ENCODE results near the gene IL36G. TPM values are rescaled to one million over a fixed set of nuclear protein-coding genes. Genes with fewer than 3 reads are reported as not detected.
"Not testable (repeated sequence)": the region's sequence is repeated elsewhere in the genome, so short reads cannot be mapped to it uniquely, and the experiment has no call there.

IL36G gene
- total RNA-seq (2014; rRNA removed; shearing (Covaris generic)), result 0.37 TPM in 1 of 2 replicates, not detected in the other

DNA sequence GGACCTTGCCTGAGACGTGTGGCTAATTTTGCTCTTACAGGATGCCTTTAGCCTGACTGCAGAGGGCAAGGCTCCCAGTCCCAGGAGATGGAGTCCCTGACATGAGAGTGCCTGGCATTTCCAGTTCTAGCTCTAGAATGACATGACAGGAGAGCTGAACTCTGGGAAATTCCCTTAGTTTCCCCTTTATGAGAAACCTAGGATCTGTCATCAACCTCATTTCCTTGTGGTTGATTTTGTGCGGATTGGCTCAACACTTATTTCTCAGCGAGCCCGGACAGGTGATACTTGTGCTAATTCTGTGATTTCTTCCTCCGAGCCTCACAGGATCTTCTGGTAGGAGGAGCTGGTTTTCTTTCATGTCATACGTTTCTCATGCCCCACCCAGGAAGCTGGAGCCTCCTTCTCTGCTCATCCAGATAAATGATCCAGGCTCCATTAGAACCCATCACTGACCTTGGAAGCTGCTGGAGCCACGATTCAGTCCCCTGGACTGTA, at the start of gene IL36G:
TSS of gene IL36G (plus strand) at position 448 of the 498 bp plus-strand sequence. CDS start 633 bp downstream, outside the sequence.
- H3K36me3 ChIP-seq (replicated peaks; ENCODE audit: control insufficient read depth, insufficient read depth, low read length), result no peaks in the 10 kb centered on the region
- H3K27me3 ChIP-seq (ENCODE audit: control insufficient read depth, insufficient read depth, low read length), result no peaks in the 10 kb centered on the region; the same call in 1 of the 2 replicates
- no peak within 1 kb of the TSS for H3K4me3 ChIP-seq (ENCODE audit: insufficient read depth, low read depth, low read length)
- no peak for DNase-seq

GRCh38 chr2:112933261-112933660, 44.5 kb upstream of the IL36G start:
- H3K27me3 ChIP-seq (ENCODE audit: control insufficient read depth, insufficient read depth, low read length), result 0 out of 2 replicates have a peak, but pooled peaks cover 2% of the 10 kb centered on the region
- no peak for DNase-seq
- no peaks in the 10 kb centered on the region for H3K36me3 ChIP-seq (replicated peaks; ENCODE audit: control insufficient read depth, insufficient read depth, low read length)
- H3K4me3 ChIP-seq (ENCODE audit: insufficient read depth, low read depth, low read length), result no peak overlapping the region

DNA sequence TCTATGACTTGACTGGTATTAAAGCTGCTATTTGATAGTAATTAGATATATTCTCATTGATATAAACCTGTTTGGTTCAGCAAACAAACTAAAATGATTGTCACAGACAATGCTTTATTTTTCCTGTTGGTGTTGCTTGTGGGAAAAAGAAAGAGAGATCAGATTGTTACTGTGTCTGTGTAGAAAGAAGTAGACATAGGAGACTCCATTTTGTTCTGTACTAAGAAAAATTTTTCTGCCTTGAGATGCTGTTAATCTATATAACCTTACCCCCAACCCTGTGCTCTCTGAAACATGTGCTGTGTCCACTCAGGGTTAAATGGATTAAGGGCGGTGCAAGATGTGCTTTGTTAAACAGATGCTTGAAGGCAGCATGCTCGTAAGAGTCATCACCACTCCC, 43.7 kb upstream of the IL36G start:
- H3K36me3 ChIP-seq (replicated peaks; ENCODE audit: control insufficient read depth, insufficient read depth, low read length); DNase-seq; H3K4me3 ChIP-seq (ENCODE audit: insufficient read depth, low read depth, low read length); H3K27me3 ChIP-seq (ENCODE audit: control insufficient read depth, insufficient read depth, low read length): not testable (repeated sequence)

DNA sequence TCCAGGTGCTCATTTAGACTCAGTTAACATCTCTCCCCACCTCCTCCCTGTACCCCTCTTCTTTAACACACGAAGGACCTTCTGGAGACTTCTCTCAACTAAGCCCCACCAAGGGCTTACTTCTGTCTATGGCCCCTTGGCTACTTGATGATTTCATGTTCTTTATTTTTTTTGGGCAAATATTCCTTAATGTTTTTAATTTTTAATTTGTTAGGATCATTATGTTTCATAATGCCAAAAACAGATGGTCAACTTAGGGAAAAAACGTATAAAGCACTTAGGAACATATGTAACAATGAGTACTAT, 40.9 kb upstream of the IL36G start:
- Histone ChIP-seq H3K27me3 (ENCODE audit: control insufficient read depth, insufficient read depth, low read length) (0 out of 2 replicates have a peak, but pooled peaks cover 2% of the 10 kb centered on the region), H3K36me3 (replicated peaks; ENCODE audit: control insufficient read depth, insufficient read depth, low read length) (no peaks in the 10 kb centered on the region), H3K4me3 (ENCODE audit: insufficient read depth, low read depth, low read length) (no peak overlapping the region)
- DNase-seq, result no peak

DNA sequence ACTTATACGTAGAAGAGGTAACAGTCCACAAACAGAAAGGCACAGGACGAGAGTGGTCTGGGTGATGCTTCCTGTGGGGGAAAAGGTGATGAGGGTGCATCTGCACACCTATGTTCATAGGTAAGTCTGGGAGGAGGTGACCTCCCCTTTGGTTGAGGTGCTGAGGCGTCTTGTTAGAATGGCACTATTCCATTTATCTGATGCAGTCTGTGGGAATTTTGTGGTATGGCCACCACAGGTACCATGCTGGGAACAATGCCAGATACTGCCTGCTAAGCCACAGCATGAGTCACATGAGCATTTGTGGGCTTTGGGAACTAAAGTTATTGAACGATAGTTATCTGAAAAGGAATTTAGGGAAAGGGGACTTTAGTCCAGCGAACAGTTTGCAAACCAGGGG, 38.9 kb upstream of the IL36G start:
- Histone ChIP-seq H3K27me3 (ENCODE audit: control insufficient read depth, insufficient read depth, low read length) (no peaks in the 10 kb centered on the region), H3K36me3 (replicated peaks; ENCODE audit: control insufficient read depth, insufficient read depth, low read length) (no peaks in the 10 kb centered on the region), H3K4me3 (ENCODE audit: insufficient read depth, low read depth, low read length) (no peak overlapping the region)
- no peak for DNase-seq

DNA sequence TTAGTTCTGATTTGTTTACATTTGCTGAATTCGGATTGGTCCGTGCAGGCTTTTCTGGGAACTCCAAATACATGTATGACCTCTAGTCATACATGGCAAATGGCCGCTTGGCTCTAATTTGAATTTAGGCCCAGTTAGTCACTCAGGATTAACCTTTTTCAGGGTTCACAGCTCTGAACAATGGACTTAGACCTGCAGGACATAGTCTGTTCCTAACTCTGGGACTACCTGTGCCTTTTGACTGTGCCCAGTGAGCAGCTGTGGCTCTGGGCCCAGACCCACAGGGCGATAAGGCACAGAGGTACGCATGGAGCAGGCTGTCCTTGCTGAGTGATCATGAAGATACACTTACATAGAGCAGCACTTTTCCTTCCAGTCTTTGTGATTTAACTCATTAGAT, 38.4 kb upstream of the IL36G start:
- Histone ChIP-seq H3K4me3 (ENCODE audit: insufficient read depth, low read depth, low read length) (no peak overlapping the region), H3K27me3 (ENCODE audit: control insufficient read depth, insufficient read depth, low read length) (no peaks in the 10 kb centered on the region), H3K36me3 (replicated peaks; ENCODE audit: control insufficient read depth, insufficient read depth, low read length) (no peaks in the 10 kb centered on the region)
- DNase-seq, result no peak

- no peak for DNase-seq
- no peaks in the 10 kb centered on the region for H3K27me3 ChIP-seq (ENCODE audit: control insufficient read depth, insufficient read depth, low read length)
- no peaks in the 10 kb centered on the region for H3K36me3 ChIP-seq (replicated peaks; ENCODE audit: control insufficient read depth, insufficient read depth, low read length)
- no peak overlapping the region for H3K4me3 ChIP-seq (ENCODE audit: insufficient read depth, low read depth, low read length)
Observed at GRCh38 chr2:112940859-112941625, 36.8 kb upstream of the IL36G start.

DNA sequence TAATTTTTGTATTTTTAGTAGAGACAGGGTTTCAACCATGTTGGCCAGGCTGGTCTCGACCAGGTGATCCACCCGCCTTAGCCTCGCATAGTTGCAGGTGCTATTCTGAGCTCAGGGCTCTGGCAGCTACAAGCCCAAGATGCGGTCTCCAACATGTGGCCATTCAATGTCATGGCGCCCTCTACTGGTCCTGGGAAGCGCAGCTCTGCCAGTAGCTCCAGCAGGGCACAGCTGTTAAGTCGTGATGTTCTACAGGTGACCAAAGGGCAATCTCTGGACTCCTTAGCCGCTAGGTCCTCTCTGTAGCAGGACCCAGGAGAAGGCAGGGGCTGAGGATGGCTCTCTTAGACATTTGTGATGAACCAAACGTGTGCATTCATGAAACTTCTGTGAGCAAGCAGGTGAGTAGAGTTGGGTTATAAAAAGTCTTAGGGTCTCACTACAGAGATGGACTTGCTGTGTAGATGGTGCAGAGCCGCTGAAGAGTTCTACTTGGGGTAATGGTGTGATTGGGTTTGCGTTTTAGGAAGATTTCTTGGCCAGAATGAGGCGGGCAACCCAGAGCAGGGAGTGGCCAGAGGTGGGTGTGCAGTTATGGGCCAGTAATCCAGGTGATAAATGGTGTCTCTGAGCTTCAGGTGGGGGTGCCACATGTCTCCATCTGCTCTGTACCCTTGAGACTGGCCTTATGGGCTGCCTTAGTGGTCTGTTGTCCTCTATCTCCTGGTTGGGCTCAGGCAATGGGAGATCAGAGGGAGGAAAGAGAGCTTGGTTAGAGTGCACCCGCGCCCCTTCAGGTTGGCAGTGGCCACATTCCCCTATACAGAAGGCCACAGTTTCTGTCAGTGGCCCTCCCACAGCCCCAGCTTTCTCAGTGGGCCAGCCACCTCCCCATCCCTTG, 35.8 kb upstream of the IL36G start:
- no peaks in the 10 kb centered on the region for H3K27me3 ChIP-seq (ENCODE audit: control insufficient read depth, insufficient read depth, low read length)
- H3K4me3 ChIP-seq (ENCODE audit: insufficient read depth, low read depth, low read length), result no peak overlapping the region
- no peaks in the 10 kb centered on the region for H3K36me3 ChIP-seq (replicated peaks; ENCODE audit: control insufficient read depth, insufficient read depth, low read length)
- DNase-seq, result peak; percentile 45

GRCh38 chr2:112942654-112943002, 35.2 kb upstream of the IL36G start:
- Histone ChIP-seq H3K4me3 (ENCODE audit: insufficient read depth, low read depth, low read length) (no peak overlapping the region), H3K27me3 (ENCODE audit: control insufficient read depth, insufficient read depth, low read length) (no peaks in the 10 kb centered on the region), H3K36me3 (replicated peaks; ENCODE audit: control insufficient read depth, insufficient read depth, low read length) (no peaks in the 10 kb centered on the region)
- no peak for DNase-seq

DNA sequence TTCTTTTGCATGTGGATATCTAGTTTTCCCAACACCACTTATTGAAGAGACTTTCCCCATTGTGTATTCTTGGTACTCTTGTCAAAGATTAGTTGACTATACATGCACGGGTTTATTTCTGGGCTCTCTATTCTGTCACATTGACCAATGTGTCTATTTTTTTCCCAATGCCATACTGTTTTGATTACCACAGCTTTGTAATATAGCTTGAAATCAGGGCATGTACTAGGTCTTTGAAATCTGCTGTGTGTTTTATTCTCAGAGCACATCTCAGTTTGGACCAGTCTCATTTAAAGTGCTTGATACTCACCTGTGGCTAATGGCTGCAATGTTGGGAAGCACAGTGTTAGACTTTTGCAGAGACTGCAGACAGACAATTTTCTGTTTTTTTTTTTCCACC, 32.8 kb upstream of the IL36G start:
- no peak for DNase-seq
- H3K4me3 ChIP-seq (ENCODE audit: insufficient read depth, low read depth, low read length), result no peak overlapping the region
- H3K36me3 ChIP-seq (replicated peaks; ENCODE audit: control insufficient read depth, insufficient read depth, low read length), result no peaks in the 10 kb centered on the region
- H3K27me3 ChIP-seq (ENCODE audit: control insufficient read depth, insufficient read depth, low read length), result no peaks in the 10 kb centered on the region

DNA sequence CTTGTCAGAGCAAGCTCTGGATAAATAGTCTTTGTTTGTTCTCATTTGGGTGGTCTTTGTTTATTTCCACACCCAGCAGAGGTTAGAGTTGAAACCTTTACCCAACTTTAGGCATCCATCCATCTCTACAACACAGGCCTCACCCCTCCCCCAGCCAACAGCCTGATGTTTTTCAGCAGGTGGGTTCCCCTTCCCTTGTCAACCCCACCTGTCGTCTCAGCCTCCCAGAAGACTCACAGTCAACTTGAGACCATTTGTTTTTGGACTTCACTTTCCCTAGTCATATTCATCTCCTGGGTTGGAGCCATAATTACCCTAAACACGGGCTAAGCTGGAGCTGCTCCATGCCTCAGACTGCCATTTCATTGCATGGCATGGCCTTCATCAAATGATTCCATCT, 31.7 kb upstream of the IL36G start:
- no peak overlapping the region for H3K4me3 ChIP-seq (ENCODE audit: insufficient read depth, low read depth, low read length)
- H3K27me3 ChIP-seq (ENCODE audit: control insufficient read depth, insufficient read depth, low read length), result no peaks in the 10 kb centered on the region
- H3K36me3 ChIP-seq (replicated peaks; ENCODE audit: control insufficient read depth, insufficient read depth, low read length), result no peaks in the 10 kb centered on the region
- no peak for DNase-seq

DNA sequence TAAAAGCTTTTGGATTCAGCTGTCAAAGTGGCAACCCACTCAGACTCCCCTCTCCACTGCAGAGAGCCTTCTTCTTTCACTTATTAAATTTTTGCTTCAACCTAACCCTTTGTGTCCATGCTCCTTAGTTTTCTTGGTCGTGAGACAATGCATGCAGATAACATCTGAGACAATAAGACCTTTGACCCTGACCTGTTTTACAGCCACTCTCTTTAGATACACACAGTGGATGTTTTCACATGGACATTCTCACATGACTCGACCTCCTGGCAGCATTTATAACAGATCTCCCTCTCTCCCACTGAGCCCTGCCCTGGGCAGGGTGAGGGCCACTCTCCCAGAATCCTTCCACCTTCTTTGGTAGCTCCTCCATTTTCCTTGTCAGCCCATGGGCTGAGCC, 30.4 kb upstream of the IL36G start:
- no peaks in the 10 kb centered on the region for H3K27me3 ChIP-seq (ENCODE audit: control insufficient read depth, insufficient read depth, low read length)
- no peak overlapping the region for H3K4me3 ChIP-seq (ENCODE audit: insufficient read depth, low read depth, low read length)
- DNase-seq, result no peak

GRCh38 chr2:112949456-112949855, 28.4 kb upstream of the IL36G start:
- no peak for DNase-seq
- H3K27me3 ChIP-seq (ENCODE audit: control insufficient read depth, insufficient read depth, low read length), result no peaks in the 10 kb centered on the region
- no peak overlapping the region for H3K4me3 ChIP-seq (ENCODE audit: insufficient read depth, low read depth, low read length)
- no peaks in the 10 kb centered on the region for H3K36me3 ChIP-seq (replicated peaks; ENCODE audit: control insufficient read depth, insufficient read depth, low read length)

More for the DNA sequence above, 30.4 kb upstream of the IL36G start:
- no peaks in the 10 kb centered on the region for H3K36me3 ChIP-seq (replicated peaks; ENCODE audit: control insufficient read depth, insufficient read depth, low read length)

DNA sequence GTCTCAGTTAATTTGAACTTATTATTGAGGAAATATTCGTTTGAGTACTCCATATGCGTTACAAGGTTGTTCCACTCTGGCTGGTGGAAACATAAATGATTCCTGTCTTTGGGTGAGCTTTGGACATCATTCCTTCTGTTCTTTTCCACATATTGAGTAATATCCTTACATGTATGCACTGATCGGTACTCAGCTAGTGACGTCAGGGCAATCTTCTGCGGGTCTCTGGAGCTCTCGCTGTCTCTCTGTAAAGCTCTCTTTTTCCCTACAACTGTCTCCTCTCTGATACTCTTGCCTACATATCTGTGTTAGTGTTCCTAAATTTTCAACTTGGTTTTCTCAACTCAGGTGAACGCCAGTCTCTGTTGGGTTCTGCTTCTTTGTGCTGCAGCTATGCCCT, 23.4 kb upstream of the IL36G start:
- Histone ChIP-seq H3K27me3 (ENCODE audit: control insufficient read depth, insufficient read depth, low read length) (no peaks in the 10 kb centered on the region), H3K4me3 (ENCODE audit: insufficient read depth, low read depth, low read length) (no peak overlapping the region), H3K36me3 (replicated peaks; ENCODE audit: control insufficient read depth, insufficient read depth, low read length) (no peaks in the 10 kb centered on the region)
- DNase-seq, result no peak

DNA sequence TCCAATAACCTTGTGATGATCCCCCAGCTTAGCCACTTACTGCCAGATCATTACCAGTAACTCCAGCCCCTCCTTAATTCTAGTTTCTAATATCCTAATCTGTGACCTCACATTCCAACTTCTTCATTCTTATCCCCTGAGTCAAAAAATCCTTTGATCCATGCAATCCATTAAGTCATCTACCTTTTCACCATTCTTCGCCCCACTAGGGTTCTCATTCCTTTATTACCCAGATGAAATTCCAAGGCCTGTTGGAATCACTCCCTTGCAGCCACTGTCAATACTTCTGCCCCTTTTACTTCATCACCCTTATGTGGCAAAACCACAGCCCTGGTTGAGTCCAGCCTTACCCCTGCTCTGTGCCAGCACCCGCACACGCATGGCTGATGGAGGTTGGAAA, 20.3 kb upstream of the IL36G start:
- Histone ChIP-seq H3K36me3 (replicated peaks; ENCODE audit: control insufficient read depth, insufficient read depth, low read length) (no peaks in the 10 kb centered on the region), H3K27me3 (ENCODE audit: control insufficient read depth, insufficient read depth, low read length) (no peaks in the 10 kb centered on the region), H3K4me3 (ENCODE audit: insufficient read depth, low read depth, low read length) (no peak overlapping the region)
- no peak for DNase-seq

All from H7 (cell line).